SK-N-DZ (cell line): ENCODE data around the gene SPATA6.
"Not testable (repeated sequence)": the region's sequence is repeated elsewhere in the genome, so short reads cannot be mapped to it uniquely, and the experiment has no call there.

Experiments
- DNase-seq: peaks from one replicate; pipeline ENCODE4 v3.0.0-alpha.2; 2015; ENCODE audit warnings: low spot score

Gene SPATA6

DNA sequence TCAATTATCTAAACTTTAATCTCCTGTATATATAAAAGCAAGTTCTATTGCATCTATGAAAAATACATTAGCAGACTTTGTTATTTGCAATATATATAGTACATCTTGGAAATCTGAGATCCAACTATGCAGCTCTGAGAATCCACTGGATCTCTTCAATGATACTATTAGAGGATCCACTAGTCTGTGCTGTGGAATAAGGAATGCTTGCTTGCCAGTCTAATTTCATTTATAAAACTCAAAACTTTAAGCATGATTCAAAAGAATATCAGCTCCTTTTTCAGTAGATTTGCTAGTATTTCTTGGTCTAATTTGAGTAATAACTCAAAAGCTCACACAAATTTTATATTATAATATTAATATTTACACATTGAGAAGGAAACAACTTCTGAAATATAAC, 115.1 kb downstream of the SPATA6 start:
- DNase-seq, result no peak

GRCh38 chr1:48344373-48344772, 127.6 kb downstream of the SPATA6 start:
- no peak for DNase-seq

DNA sequence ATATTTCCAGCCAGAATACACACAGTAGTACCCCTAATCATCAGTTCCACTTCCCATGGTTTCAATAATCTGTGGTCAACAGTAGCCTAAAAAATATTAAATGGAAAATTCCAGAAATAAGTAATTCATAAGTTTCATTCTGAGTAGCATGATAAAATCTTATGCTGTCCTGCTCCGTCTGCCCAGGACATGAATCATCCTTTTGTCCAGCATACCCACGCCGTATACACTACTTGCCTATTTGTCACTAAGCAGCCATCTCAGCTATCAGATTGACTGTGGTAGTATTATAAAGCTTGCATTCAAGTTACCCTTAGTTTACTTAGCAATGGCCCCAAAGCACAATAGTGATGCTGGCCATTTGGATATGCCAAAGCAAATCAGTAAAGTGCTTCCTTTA, 130.8 kb downstream of the SPATA6 start:
- no peak for DNase-seq

DNA sequence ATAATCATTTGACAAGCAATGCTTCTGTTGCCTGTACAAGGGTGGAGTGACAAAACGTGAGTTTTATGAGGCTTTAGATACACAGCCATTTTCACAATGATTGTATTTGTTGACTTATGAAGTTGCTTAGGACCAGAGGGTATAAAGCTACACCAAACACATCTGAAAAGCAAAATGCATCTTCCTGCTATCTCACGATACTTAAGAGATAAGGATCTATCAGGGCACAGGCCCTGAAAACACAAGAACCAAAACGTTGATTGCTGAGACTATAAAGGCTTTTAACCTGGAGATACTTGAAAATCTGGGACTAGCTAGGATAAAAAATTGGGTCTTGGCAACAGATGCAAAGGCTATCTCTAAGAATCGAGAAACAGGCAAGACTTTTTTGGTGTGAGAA, 133.7 kb downstream of the SPATA6 start:
- DNase-seq, result no peak

- DNase-seq, result no peak
These were observed 138.7 kb downstream of the SPATA6 start for GRCh38 chr1:48333316-48333715.

DNA sequence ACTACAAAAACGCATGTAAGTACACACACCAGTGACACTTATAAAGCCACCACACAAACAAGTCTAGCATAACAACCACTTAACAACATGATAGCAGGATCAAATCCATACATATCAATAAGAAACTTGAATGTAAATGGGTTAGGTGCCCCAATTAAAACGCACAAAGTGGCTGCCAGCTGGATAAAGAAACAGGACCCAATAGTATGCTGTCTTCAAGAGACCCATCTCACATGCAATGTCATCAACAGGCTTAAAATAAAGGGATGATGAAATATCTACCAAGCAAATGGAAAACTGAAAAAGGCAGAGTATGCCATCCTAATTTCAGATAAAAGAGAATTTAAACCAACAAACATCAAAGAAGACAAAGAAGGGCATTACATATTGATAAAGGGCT, 139.9 kb downstream of the SPATA6 start:
- no peak for DNase-seq

GRCh38 chr1:48329905-48330304, 142.1 kb downstream of the SPATA6 start:
- DNase-seq, result no peak

DNA sequence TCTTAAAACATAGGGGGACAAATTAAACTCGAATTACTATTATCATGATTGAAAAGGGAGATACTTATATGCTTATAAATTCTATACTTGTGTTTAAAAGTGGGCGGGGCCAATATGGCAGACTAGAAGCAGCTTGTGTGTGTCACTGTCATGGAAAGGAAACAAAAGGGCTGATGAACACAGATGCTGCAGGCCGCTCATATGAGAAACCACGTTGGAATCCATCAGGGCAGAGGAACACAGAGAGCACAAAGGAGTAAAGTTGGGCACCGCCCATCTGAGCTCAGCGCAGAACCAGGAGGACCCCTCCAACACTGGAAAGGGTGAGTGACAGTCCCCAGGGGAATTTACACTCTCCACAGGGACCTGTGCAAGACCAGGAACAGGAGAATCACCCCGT, 142.5 kb downstream of the SPATA6 start:
- no peak for DNase-seq

- DNase-seq, result not testable (repeated sequence)
These were observed 160.2 kb downstream of the SPATA6 start for GRCh38 chr1:48311829-48312228.

- no peak for DNase-seq
These were observed 162.4 kb downstream of the SPATA6 start for GRCh38 chr1:48309564-48310082.

DNA sequence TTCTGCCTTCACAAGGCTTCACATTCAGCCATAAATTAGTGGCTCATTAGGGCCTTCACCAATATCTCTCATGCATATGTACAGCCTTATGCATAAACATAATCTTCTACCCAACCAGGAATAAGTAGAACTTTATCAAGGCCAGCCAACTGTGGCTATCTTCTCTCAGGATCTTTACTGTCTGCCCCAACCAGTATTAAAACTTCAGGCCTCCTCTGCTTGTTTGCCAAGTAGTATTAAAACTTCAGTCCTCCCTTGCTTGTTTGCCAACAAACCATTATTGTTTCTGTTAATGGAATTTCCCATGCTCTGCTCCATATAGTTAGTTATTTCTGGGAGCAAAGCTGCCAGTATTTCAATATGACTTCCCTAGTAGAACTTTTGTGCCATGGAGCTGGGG, 169.4 kb downstream of the SPATA6 start:
- no peak for DNase-seq

- no peak for DNase-seq
These were observed 177.3 kb downstream of the SPATA6 start for GRCh38 chr1:48294656-48295055.

GRCh38 chr1:48294094-48294493, 177.9 kb downstream of the SPATA6 start:
- DNase-seq, result not testable (repeated sequence)

DNA sequence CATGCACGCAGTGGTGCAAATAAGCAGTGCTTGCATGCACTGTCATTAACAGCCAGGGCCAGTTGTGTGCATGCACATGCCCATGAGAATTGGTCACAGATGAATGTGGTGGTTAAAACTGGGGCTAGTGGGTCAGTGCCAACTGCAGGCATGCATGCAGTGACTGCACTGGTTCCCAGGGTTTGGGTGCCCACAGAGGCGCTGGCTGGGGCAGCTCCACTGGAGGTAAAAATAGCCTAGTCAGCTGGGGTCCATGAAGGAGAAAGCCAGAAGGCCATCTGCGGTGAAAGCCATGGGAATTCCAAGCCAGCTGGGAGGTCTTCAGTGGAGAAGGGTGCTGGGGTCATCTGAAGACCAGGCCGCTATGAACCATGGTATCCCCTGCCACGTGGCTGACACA, 179.3 kb downstream of the SPATA6 start:
- no peak for DNase-seq

DNA sequence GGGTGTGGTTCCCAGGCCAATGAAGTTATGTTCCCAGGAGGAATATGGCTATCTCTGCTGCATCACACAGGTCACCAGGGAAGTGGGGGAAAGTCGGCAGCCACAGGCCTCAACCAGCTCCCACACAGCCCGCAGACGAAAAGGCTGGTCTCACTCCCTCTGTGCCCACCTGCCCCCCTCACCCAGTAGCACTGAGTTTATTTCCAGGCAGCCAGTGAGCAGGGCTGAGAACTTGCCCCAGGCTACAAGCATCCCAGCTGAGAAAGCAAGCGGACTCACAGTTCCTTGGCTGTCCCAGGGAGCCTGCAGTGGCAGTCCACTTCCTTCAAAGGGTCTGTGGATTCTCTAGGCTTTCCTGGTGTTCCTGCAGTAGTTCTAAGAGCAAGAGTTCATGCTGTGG, 180.6 kb downstream of the SPATA6 start:
- DNase-seq, result no peak

- no peak for DNase-seq
These were observed 186.5 kb downstream of the SPATA6 start for GRCh38 chr1:48285525-48285924.

DNA sequence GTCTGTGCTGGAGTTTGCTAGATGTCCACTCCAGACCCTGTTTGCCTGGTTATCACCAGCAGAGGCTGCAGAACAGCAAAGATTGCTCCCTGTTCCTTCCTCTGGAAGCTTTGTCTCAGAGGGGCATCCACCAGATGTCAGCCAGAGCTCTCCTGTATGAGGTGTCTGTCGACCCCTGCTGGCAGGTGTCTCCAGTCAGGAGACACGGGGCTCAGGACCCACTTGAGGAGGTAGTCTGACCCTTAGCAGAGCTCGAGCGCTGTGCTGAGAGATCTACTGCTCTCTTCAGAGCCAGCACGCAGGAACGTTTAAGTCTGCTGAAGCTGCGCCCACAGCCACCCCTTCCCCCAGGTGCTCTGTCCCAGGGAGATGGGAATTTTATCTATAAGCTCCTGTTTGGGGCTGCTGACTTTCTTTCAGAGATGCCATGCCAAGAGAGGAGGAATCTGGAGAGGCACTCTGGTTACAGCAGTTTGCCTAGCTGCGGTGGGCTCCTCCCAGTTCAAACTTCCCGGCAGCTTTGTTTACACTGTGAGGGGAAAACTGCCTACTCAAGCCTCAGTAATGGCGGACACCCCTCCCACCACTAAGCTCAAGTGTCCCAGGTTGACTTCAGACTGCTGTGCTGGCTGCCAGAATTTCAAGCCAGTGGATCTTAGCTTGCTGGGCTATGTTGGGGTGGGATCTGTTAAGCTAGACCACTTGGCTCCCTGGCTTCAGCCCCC, 187.1 kb downstream of the SPATA6 start:
- DNase-seq, result peak; percentile 36

DNA sequence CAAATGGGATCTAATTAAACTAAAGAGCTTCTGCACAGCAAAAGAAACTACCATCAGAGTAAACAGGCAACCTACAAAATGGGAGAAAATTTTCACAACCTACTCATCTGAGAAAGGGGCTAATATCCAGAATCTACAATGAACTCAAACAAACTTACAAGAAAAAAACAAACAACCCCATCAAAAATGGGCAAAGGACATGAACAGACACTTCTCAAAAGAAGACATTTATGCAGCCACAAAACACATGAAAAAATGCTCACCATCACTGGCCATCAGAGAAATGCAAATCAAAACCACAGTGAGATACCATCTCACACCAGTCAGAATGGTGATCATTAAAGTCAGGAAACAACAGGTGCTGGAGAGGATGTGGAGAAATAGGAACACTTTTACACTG, 189.7 kb downstream of the SPATA6 start:
- not testable (repeated sequence) for DNase-seq

DNA sequence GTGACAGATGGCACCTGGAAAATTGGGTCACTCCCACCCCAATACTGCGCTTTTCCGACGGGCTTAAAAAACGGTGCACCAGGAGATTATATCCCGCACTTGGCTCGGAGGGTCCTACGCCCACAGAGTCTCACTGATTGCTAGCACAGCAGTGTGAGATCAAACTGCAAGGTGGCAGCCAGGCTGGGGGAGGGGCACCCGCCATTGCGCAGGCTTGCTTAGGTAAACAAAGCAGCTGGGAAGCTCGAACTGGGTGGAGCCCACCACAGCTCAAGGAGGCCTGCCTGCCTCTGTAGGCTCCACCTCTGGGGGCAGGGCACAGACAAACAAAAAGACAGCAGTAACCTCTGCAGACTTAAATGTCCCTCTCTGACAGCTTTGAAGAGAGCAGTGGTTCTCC, 194.6 kb downstream of the SPATA6 start:
- not testable (repeated sequence) for DNase-seq

GRCh38 chr1:48266576-48266975, 205.4 kb downstream of the SPATA6 start:
- no peak for DNase-seq

GRCh38 chr1:48263041-48263440, 209.0 kb downstream of the SPATA6 start:
- DNase-seq, result no peak

DNA sequence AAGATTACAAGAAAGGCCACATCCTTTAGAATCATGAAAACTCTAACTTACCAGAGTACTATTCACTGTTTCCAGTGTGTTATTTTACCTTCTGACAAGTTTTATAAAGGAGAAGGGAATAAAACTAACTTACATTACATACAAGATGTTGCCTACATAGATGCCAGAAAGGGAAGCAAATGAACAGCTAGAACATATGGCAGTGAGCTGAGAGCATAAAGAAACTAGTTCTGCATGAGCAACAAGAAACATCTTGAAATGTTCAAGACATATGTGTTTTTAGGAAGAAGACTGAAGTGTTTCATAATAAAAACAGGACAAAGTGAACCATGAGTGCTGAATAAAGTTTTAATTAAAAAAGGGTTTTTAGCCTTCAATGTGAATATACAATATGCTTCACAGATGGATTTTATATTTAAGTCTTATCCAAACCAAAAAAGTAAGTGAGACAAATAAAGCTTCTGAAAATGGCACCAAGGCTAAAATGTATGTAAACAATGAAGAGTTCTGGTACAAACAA, 210.1 kb downstream of the SPATA6 start:
- DNase-seq, result no peak

DNA sequence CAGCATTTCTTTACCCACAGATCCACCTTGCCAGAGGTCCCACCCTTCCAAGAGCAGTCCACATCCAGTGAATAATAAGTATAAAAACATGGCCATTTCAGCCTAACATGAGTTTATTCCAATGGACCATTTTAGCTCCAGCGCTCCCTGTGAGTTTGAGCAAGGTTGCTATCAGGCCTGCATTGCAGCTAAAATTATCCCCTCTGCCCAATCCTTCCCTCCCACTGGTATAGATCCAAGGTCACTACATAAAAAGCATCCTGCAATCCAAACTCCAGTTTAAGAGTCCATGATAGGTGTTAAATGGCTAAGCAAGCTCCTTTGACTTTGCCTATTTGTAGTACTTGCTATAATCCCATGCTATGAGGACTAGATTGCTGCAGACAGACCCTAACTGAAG, 213.9 kb downstream of the SPATA6 start:
- DNase-seq, result no peak

DNA sequence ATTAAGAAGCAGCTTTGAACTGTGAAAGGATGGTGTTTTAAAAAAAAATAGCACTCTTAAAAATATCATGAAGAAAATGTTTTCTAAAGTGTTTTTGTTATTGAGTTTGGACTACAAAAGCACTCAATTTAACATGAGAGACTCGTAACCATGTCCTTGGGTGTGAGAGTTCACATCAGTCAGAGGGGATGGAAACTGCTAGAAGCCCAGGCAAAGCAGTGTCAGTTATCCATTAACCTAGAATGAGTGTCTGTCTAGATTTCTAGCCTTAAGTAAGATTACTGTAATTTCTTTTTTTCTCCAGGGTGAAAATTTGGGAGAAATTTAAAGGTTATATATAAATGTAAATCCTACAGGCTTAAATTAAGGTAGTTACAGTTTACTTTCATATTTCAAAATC, 217.8 kb downstream of the SPATA6 start:
- no peak for DNase-seq
